Thymus (tissue), 11 donors: ENCODE results near the gene PIEZO1. TPM values are rescaled to one million over a fixed set of nuclear protein-coding genes. Genes with fewer than 3 reads are reported as not detected.

Source experiments
- DNase-seq, 9 donors: peaks; one replicate each; pipeline ENCODE4 v3.0.0-alpha.2; 2013; ENCODE audit warnings: low spot score in 9 of 9, low read depth in 6 of 9, missing footprints in 1 of 9
- H3K27ac ChIP-seq, 2 donors: one replicate each; pipeline ENCODE4 v1.5.1; 2013; ENCODE audit warnings: control low read depth in 1 of 2, low read depth in 1 of 2, low read length in 1 of 2, mild to moderate bottlenecking in 1 of 2, moderate library complexity in 1 of 2
- H3K27me3 ChIP-seq, 2 donors: one replicate each; pipeline ENCODE4 v1.5.1; 2013; ENCODE audit warnings: low read length in 1 of 2; ENCODE audit not compliant: control insufficient read depth in 2 of 2, insufficient read depth in 1 of 2
- H3K36me3 ChIP-seq, 2 donors: one replicate each; pipeline ENCODE4 v1.5.1; 2013; ENCODE audit warnings: low read length in 1 of 2, mild to moderate bottlenecking in 1 of 2, moderate library complexity in 1 of 2; ENCODE audit not compliant: control insufficient read depth in 2 of 2, insufficient read depth in 2 of 2
- H3K4me1 ChIP-seq, 2 donors: one replicate each; pipeline ENCODE4 v1.5.1; 2013; ENCODE audit warnings: low read length in 2 of 2; ENCODE audit not compliant: control insufficient read depth in 2 of 2, insufficient read depth in 2 of 2
- H3K4me3 ChIP-seq, 2 donors: one replicate each; pipeline ENCODE4 v1.5.1; 2013; ENCODE audit warnings: low read length in 2 of 2, control low read depth in 1 of 2, mild to moderate bottlenecking in 1 of 2
- H3K9me3 ChIP-seq, 2 donors: one replicate each; pipeline ENCODE4 v1.5.1; 2013; ENCODE audit warnings: low read length in 1 of 2, mild to moderate bottlenecking in 1 of 2; ENCODE audit not compliant: control insufficient read depth in 2 of 2, insufficient read depth in 1 of 2
- WGBS: extraction: QIAGEN DNeasy Blood & Tissue Kit; methylation state at CpG from one replicate; pipeline ENCODE4 v1.1.7; 2013; 5-methylcytosine and 5-hydroxymethylcytosine counted together
- polyA plus RNA-seq: library from polyadenylated mRNA; stranded (reverse); fragments of 200-250 nt; gene quantifications from one replicate; pipeline ENCODE4 v1.2.3, GENCODE V29; 2013
- total RNA-seq: library from RNA; stranded (reverse); fragments of 120-200 nt; gene quantifications from one replicate; pipeline ENCODE4 v1.2.4, GENCODE V29; 2013
- donor health status: healthy.

The PIEZO1 gene
- total and polyA plus RNA-seq, 2 donors: 25.2 to 115 TPM

GRCh38 chr16:88730632-88731607 is 54.1 kb downstream of the PIEZO1 start:
- H3K27ac ChIP-seq: no peak overlapping the region
- H3K9me3 ChIP-seq: peaks cover 0 to 1% of the 10 kb centered on the region in 2 donors
- H3K27me3 ChIP-seq: no peaks in the 10 kb centered on the region
- peaks cover 37 to 80% of the 10 kb centered on the region in 2 donors for H3K36me3 ChIP-seq
- 96% methylated on average over 34 of the region's 34 CpGs for WGBS
- no peaks in the 10 kb centered on the region for H3K4me1 ChIP-seq
- no peak for DNase-seq
- H3K4me3 ChIP-seq: no peak overlapping the region

GRCh38 chr16:88727871-88728270 is 57.1 kb downstream of the PIEZO1 start:
- DNase-seq: no peak
- no peak overlapping the region for H3K27ac ChIP-seq
- WGBS: 96% methylated on average over 20 of the region's 20 CpGs

GRCh38 chr16:88726981-88727380 is 58.0 kb downstream of the PIEZO1 start:
- Histone ChIP-seq H3K4me3 (no peak overlapping the region), H3K27me3 (no peaks in the 10 kb centered on the region), H3K27ac (no peak overlapping the region), H3K4me1 (no peaks in the 10 kb centered on the region), H3K36me3 (peaks cover 42 to 80% of the 10 kb centered on the region in 2 donors), H3K9me3 (no peaks in the 10 kb centered on the region)
- WGBS: 97% methylated on average over 28 of the region's 28 CpGs
- DNase-seq: no peak

More at GRCh38 chr16:88727871-88728270, 57.1 kb downstream of the PIEZO1 start:
- Histone ChIP-seq H3K4me1 (no peaks in the 10 kb centered on the region), H3K36me3 (peaks cover 39 to 80% of the 10 kb centered on the region in 2 donors), H3K27me3 (no peaks in the 10 kb centered on the region), H3K9me3 (no peaks in the 10 kb centered on the region), H3K4me3 (no peak overlapping the region)

GRCh38 chr16:88726408-88726749 is 58.6 kb downstream of the PIEZO1 start:
- Histone ChIP-seq H3K36me3 (peaks cover 43 to 82% of the 10 kb centered on the region in 2 donors), H3K9me3 (no peaks in the 10 kb centered on the region), H3K4me3 (no peak overlapping the region), H3K27ac (no peak overlapping the region), H3K27me3 (no peaks in the 10 kb centered on the region), H3K4me1 (no peaks in the 10 kb centered on the region)
- WGBS: 95% methylated on average over 17 of the region's 17 CpGs
- DNase-seq: no peak

GRCh38 chr16:88725609-88726407 is 59.2 kb downstream of the PIEZO1 start:
- 97% methylated on average over 32 of the region's 32 CpGs for WGBS
- H3K27ac ChIP-seq: no peak overlapping the region
- H3K36me3 ChIP-seq: peaks cover 48 to 82% of the 10 kb centered on the region in 2 donors
- H3K9me3 ChIP-seq: no peaks in the 10 kb centered on the region
- H3K27me3 ChIP-seq: no peaks in the 10 kb centered on the region
- DNase-seq: no peak
- H3K4me1 ChIP-seq: no peaks in the 10 kb centered on the region
- no peak overlapping the region for H3K4me3 ChIP-seq

GRCh38 chr16:88724855-88725555 is 60.0 kb downstream of the PIEZO1 start:
- no peak for DNase-seq

GRCh38 chr16:88723911-88724310 is 61.1 kb downstream of the PIEZO1 start:
- H3K9me3 ChIP-seq: no peaks in the 10 kb centered on the region
- DNase-seq: no peak
- 97% methylated on average over 17 of the region's 17 CpGs for WGBS

More at GRCh38 chr16:88724855-88725555, 60.0 kb downstream of the PIEZO1 start:
- no peaks in the 10 kb centered on the region for H3K9me3 ChIP-seq
- H3K4me3 ChIP-seq: no peak overlapping the region
- H3K27me3 ChIP-seq: no peaks in the 10 kb centered on the region
- WGBS: 98% methylated on average over 31 of the region's 31 CpGs
- H3K4me1 ChIP-seq: no peaks in the 10 kb centered on the region
- peaks cover 46 to 84% of the 10 kb centered on the region in 2 donors for H3K36me3 ChIP-seq
- no peak overlapping the region for H3K27ac ChIP-seq

GRCh38 chr16:88723507-88723887 is 61.5 kb downstream of the PIEZO1 start:
- WGBS: 93% methylated on average over 8 of the region's 8 CpGs
- no peak overlapping the region for H3K27ac ChIP-seq
- DNase-seq: no peak
- H3K9me3 ChIP-seq: no peaks in the 10 kb centered on the region
- peaks cover 52 to 97% of the 10 kb centered on the region in 2 donors for H3K36me3 ChIP-seq
- H3K27me3 ChIP-seq: no peaks in the 10 kb centered on the region
- no peak overlapping the region for H3K4me3 ChIP-seq
- no peaks in the 10 kb centered on the region for H3K4me1 ChIP-seq

More at GRCh38 chr16:88723911-88724310, 61.1 kb downstream of the PIEZO1 start:
- Histone ChIP-seq H3K36me3 (peaks cover 49 to 93% of the 10 kb centered on the region in 2 donors), H3K27me3 (no peaks in the 10 kb centered on the region), H3K4me1 (no peaks in the 10 kb centered on the region), H3K4me3 (no peak overlapping the region), H3K27ac (no peak overlapping the region)
